ENCODE results near the gene APBB2.

The APBB2 gene

GRCh38 chr4:41098093-41099048 lies 116.0 kb downstream of the APBB2 start:
- no peak for DNase-seq

GRCh38 chr4:41095973-41096372 lies 118.4 kb downstream of the APBB2 start:
- DNase-seq = no peak

GRCh38 chr4:41095192-41095872 lies 119.0 kb downstream of the APBB2 start:
- no peak for DNase-seq

- no peak for DNase-seq
Observed at GRCh38 chr4:41092128-41092527, 122.2 kb downstream of the APBB2 start.

- no peak for DNase-seq
Observed at GRCh38 chr4:41081847-41082246, 132.5 kb downstream of the APBB2 start.

GRCh38 chr4:41080976-41081375 lies 133.4 kb downstream of the APBB2 start:
- no peak for DNase-seq

GRCh38 chr4:41079881-41080560 lies 134.3 kb downstream of the APBB2 start:
- no peak for DNase-seq

GRCh38 chr4:41077628-41078027 lies 136.7 kb downstream of the APBB2 start:
- DNase-seq = no peak

GRCh38 chr4:41076481-41076880 lies 137.9 kb downstream of the APBB2 start:
- no peak for DNase-seq

- no peak for DNase-seq
Observed at GRCh38 chr4:41074215-41074614, 140.1 kb downstream of the APBB2 start.

- DNase-seq = no peak
Observed at GRCh38 chr4:41072021-41072777, 142.1 kb downstream of the APBB2 start.

- DNase-seq = no peak
Observed at GRCh38 chr4:41070516-41071281, 143.6 kb downstream of the APBB2 start.

GRCh38 chr4:41069838-41070237 lies 144.5 kb downstream of the APBB2 start:
- no peak for DNase-seq

- no peak for DNase-seq
Observed at GRCh38 chr4:41069257-41069656, 145.1 kb downstream of the APBB2 start.

- no peak for DNase-seq
Observed at GRCh38 chr4:41067369-41067768, 147.0 kb downstream of the APBB2 start.

- DNase-seq = no peak
Observed at GRCh38 chr4:41066049-41066448, 148.3 kb downstream of the APBB2 start.

- no peak for DNase-seq
Observed at GRCh38 chr4:41065434-41066006, 148.8 kb downstream of the APBB2 start.

- DNase-seq = no peak
Observed at GRCh38 chr4:41064953-41065352, 149.4 kb downstream of the APBB2 start.

GRCh38 chr4:41061482-41062185 lies 152.7 kb downstream of the APBB2 start:
- no peak for DNase-seq

GRCh38 chr4:41060352-41061334 lies 153.7 kb downstream of the APBB2 start:
- DNase-seq = no peak
